ENCODE data around the gene VWA3A.
"Not testable (repeated sequence)": the region's sequence is repeated elsewhere in the genome, so short reads cannot be mapped to it uniquely, and the experiment has no call there.

The VWA3A gene

DNA sequence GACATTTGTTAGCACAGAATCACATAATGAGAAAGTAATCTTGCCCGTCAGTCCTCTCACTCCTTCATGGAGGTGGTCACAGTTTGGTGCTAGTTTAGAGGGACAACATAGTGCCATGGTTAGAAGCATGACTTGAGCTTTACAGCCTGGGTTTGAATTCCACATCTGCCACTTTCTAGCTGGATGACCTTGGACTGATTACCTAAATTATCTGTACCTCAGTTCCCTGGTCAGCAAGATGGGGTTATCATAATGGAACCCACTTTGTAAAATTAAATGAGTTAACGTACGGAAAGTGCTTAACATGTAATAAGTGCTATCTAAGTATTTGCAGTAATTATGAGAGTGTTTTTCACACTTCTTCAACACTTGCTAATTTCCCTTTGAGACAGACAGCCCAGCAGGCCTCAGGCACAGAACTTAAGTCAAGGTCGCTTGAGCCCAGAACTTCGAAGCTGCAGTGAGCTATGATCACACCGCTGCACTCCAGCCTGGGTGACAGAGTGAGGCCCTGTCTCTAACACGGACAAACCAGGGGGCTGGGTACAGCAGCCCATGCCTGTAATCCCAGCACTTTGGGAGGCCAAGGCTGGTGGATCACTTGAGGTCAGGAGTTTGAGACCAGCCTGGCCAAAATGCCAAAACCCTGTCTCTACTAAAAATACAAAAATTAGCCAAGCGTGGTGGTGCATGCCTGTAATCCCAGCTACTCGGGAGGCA, 7.1 kb downstream of the VWA3A start:
- H3K4me3 Mint-ChIP-seq: no peak overlapping the region
- peaks cover 2 to 3% of the 10 kb centered on the region in 2 donors for H3K36me3 Mint-ChIP-seq
- DNase-seq (no peak), ATAC-seq (replicated peaks) (no peak)
- H3K9me3 Mint-ChIP-seq: peaks cover 0 to 2% of the 10 kb centered on the region in 2 donors
- H3K27ac Mint-ChIP-seq: no peak overlapping the region
- H3K4me1 Mint-ChIP-seq: peaks cover 0 to 4% of the 10 kb centered on the region in 2 donors
- peaks cover 5 to 6% of the 10 kb centered on the region in 2 donors for H3K27me3 Mint-ChIP-seq

DNA sequence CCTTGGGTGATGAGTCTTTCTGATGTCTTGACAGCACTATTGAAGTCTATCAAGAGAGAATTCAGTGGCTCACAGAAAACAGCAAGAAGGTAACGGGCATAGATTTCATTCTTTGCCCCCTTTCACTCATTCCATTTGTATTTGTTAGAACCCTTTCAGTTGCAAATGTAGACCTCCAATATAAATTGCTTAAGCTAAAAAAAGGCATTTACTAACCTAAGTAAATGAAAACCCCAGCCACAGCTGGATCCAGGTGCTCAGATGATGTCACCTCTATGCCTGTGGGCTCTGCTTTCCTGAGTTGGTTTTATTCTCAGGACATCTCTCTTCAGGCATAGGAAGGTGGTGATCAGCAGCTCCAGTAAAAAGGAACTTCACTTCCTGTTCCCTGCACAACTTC, 11.1 kb downstream of the VWA3A start:
- DNase-seq: no peak
- Mint-ChIP-seq H3K36me3 (peaks cover 2 to 3% of the 10 kb centered on the region in 2 donors), H3K9me3 (peaks cover 0 to 2% of the 10 kb centered on the region in 2 donors), H3K27me3 (peaks cover 0 to 5% of the 10 kb centered on the region in 2 donors), H3K27ac (no peak overlapping the region), H3K4me3 (no peak overlapping the region), H3K4me1 (peaks cover 0 to 4% of the 10 kb centered on the region in 2 donors)
- no peak for ATAC-seq (replicated peaks)

DNA sequence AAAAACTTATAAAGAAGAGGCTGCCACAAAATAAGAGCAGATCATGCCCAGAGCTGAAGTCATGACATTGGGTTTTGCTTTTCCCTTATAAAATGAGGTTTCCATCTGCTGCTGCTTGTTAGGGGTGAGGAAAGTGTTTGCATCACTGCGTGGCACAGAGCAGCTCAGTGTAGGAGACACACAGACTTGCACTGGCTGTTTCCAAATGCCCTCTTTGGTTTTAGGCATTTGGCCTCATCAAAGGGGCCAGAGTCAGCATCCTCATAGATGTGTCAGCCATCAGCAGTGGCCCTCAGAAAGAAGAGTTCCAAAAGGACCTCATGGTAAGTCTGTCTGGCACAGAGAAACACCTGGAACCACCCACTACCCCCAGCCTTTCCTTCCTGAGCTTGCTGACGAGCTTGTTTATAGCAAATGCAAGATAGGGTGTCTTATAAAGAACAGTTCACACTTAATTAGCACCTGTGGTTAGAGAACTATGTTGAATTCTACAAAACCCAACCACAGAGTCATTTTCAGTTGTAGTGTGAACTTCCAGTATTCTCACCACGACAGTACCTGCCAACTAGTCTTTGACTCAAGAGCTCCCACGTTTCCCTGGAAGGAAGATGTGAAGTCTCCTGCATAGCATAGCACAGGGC, 17.0 kb downstream of the VWA3A start:
- peaks cover 5 to 9% of the 10 kb centered on the region in 2 donors for H3K27me3 Mint-ChIP-seq
- H3K9me3 Mint-ChIP-seq: no peaks in the 10 kb centered on the region
- DNase-seq (no peak), ATAC-seq (replicated peaks) (no peak)
- no peaks in the 10 kb centered on the region for H3K4me1 Mint-ChIP-seq
- H3K4me3 Mint-ChIP-seq: no peak overlapping the region
- no peak overlapping the region for H3K27ac Mint-ChIP-seq
- no peaks in the 10 kb centered on the region for H3K36me3 Mint-ChIP-seq

DNA sequence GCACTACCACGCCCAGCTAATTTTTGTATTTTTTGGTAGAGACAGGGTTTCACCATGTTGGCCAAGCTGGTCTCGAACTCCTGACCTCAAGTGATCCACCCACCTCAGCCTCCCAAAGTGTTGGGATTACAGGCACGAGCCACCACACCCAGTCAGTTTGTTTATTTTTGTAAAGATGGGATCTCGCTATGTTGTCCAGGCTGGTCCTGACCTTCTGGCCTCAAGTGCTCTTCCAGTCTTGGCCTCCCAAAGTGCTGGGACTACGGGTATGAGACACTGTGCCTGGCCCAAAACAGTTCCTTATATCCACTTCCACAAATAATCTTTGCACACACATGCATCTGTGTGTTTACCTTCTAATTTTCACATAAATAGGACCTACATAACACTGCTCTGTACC, 19.3 kb downstream of the VWA3A start:
- not testable (repeated sequence) for H3K36me3 Mint-ChIP-seq

DNA sequence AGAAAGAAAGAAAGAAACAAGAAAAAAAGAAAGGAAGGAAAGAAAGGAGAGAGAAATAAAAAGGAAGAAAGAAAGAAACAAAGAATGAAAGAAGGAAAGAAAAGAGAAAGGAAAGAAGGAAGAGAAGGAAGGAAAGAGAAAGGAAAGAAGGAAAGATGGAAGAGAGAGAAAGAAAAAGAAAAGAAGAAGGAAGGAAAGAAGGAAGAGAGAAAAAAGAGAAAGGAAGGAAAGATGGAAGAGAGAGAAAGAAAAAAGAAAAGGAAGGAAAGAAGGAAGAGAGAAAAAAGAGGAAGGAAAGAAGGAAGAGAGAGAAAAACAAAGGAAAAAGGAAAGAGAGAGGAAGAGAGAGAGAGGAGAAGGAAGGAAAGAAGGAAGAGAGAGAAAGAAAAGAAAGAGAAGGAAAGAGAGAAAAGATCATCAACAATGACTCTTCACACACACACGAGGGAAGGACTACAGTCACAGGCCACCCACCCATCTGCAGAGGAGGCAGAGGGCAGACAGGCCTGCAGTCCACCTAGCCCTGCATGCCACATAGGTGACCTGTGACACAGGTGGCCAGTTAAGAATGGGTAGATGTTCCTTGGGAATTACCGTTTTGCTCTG, 23.9 kb downstream of the VWA3A start:
- H3K4me1 Mint-ChIP-seq: no peaks in the 10 kb centered on the region
- no peak overlapping the region for H3K27ac Mint-ChIP-seq
- H3K9me3 Mint-ChIP-seq: no peaks in the 10 kb centered on the region
- no peak overlapping the region for H3K4me3 Mint-ChIP-seq
- no peaks in the 10 kb centered on the region for H3K36me3 Mint-ChIP-seq
- H3K27me3 Mint-ChIP-seq: peaks cover 0 to 8% of the 10 kb centered on the region in 2 donors
- DNase-seq (no peak), ATAC-seq (replicated peaks) (no peak)

More for the DNA sequence above, 19.3 kb downstream of the VWA3A start:
- not testable (repeated sequence) for H3K4me3 Mint-ChIP-seq; H3K27me3 Mint-ChIP-seq; H3K4me1 Mint-ChIP-seq; ATAC-seq (replicated peaks); H3K9me3 Mint-ChIP-seq; H3K27ac Mint-ChIP-seq; DNase-seq

DNA sequence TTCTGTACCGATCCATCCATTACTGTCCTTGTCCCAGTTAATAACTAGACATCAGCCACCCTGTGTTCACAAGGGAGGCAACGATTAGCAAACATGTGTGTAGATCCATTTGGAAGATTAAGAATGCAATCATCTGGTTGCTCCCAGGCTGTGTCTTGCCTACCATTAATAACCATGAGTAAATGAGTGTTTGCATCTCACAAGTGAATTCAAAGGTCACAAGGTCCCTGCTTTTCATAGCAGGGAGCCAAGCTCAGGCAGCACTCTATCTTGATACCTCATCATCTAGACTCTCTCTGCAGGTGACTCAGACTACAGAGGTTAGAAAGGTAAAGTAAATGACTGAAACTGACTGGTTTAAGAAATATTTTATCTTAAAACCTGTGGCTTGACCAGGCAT, 25.3 kb downstream of the VWA3A start:
- peaks cover 2 to 4% of the 10 kb centered on the region in 2 donors for H3K4me1 Mint-ChIP-seq
- no peak for DNase-seq

DNA sequence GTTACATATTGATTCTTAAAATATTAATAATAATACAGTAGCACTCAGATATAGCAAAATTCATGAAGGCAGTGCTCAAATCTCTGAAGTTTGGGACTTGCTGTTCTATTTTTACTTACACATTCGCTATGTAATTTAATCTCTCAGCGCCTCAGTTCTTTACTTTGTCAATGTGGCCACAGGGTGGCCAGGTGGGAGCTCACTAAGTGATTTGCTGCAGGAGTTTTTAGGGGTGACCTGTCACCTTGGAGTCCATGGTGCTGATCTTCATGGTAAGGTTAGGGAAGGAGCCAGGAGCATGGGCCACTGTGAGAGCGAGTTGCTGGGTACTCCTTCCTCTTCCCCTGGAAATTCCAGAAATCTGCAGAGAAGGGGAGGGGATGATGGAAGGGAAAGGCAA, 28.1 kb downstream of the VWA3A start:
- no peaks in the 10 kb centered on the region for H3K36me3 Mint-ChIP-seq
- peaks cover 12 to 15% of the 10 kb centered on the region in 2 donors for H3K4me1 Mint-ChIP-seq
- ATAC-seq (replicated peaks): no peak
- no peak for DNase-seq
- peaks cover 0 to 8% of the 10 kb centered on the region in 2 donors for H3K27me3 Mint-ChIP-seq
- peaks cover 0 to 2% of the 10 kb centered on the region in 2 donors for H3K9me3 Mint-ChIP-seq
- H3K4me3 Mint-ChIP-seq: no peak overlapping the region
- no peak overlapping the region for H3K27ac Mint-ChIP-seq

More for the DNA sequence above, 25.3 kb downstream of the VWA3A start:
- no peaks in the 10 kb centered on the region for H3K36me3 Mint-ChIP-seq
- H3K4me3 Mint-ChIP-seq: no peak overlapping the region
- H3K27me3 Mint-ChIP-seq: peaks cover 0 to 8% of the 10 kb centered on the region in 2 donors
- no peak for ATAC-seq (replicated peaks)
- no peak overlapping the region for H3K27ac Mint-ChIP-seq
- peaks cover 0 to 2% of the 10 kb centered on the region in 2 donors for H3K9me3 Mint-ChIP-seq

DNA sequence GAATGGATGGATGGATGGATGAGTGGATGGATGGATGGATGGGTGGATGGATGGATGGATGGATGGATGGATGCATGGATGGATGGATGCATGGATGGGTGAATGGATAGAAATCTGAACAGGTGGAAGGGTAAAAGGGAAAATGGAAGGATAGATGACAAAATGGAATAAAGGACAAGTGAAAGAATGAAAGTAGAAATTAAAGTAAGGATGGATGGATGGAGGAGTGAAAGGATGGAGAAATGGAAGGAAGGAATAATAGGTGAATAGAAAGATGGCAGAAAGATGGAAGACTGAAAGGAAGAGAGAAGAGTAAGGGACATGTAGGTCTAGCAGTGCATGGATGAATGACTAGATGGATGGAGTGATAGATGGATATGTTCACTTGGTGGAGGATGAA, 29.9 kb downstream of the VWA3A start:
- Mint-ChIP-seq H3K4me3 (no peak overlapping the region), H3K36me3 (no peaks in the 10 kb centered on the region), H3K9me3 (peaks cover 0 to 2% of the 10 kb centered on the region in 2 donors), H3K27ac (no peak overlapping the region), H3K4me1 (peaks cover 12 to 15% of the 10 kb centered on the region in 2 donors), H3K27me3 (peaks cover 0 to 8% of the 10 kb centered on the region in 2 donors)
- ATAC-seq (replicated peaks) (no peak), DNase-seq (no peak)

DNA sequence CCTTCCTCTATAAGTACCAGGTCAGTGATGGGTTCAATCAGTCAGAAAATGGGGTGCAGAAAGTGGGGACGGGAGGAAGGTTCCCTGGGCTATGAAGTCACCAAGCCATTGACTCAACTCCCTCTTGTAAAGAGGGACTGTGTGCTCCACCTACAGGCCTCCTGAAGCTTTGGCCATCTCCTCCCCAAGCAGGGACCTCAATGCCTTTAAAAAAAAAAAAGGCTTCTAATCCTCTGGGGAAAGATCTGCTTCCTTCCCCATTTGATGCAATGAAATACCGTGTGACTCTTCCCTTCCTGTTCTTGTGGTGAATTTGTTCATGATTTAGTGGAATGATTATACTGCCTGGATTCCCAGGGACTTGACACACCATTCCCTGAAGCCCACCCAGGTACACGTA, 30.8 kb downstream of the VWA3A start:
- H3K27ac Mint-ChIP-seq: no peak overlapping the region
- peaks cover 0 to 2% of the 10 kb centered on the region in 2 donors for H3K9me3 Mint-ChIP-seq
- DNase-seq: no peak
- peaks cover 0 to 14% of the 10 kb centered on the region in 2 donors for H3K27me3 Mint-ChIP-seq
- H3K4me1 Mint-ChIP-seq: peaks cover 12 to 15% of the 10 kb centered on the region in 2 donors
- H3K4me3 Mint-ChIP-seq: no peak overlapping the region
- no peaks in the 10 kb centered on the region for H3K36me3 Mint-ChIP-seq
- peak; percentile 49 to 77 for ATAC-seq (replicated peaks)

DNA sequence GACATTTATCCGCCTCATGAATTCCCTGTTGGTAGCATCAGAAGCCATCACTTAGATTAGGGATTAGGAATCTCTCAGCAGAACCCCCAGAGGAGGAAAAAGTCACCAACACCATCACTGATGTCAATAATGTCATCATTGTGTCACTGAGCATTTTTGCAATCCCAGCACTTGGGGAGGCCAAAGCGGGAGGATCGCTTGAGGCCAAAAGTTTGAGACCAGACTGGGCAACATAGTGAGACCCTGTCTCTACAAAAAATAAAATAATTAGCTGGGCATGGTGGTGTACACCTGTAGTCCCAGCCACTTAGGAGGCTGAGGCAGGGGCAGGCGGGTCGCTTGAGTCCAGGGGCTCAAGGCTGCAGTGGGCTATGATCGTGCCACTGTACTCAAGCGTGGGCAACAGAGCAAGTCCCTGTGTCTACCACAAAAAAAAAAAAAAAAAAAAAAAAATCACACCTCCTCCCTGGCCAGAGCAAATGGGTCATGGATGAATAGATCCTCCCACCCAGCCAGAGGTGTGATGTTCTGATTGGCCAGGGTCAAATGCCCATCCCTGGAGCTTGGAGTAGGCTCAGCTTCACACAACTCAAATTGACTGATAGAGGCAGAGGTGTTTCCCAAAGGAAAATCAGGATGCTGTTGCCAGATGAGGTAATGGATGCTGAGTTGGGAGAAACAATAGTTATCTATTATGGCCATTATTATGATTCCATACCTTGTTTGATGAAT, 31.6 kb downstream of the VWA3A start:
- Mint-ChIP-seq H3K27me3 (peaks cover 0 to 14% of the 10 kb centered on the region in 2 donors), H3K4me1 (peaks cover 12 to 15% of the 10 kb centered on the region in 2 donors), H3K4me3 (no peak overlapping the region), H3K9me3 (peaks cover 2 to 3% of the 10 kb centered on the region in 2 donors), H3K36me3 (no peaks in the 10 kb centered on the region), H3K27ac (no peak overlapping the region)
- DNase-seq (no peak), ATAC-seq (replicated peaks) (no peak)

DNA sequence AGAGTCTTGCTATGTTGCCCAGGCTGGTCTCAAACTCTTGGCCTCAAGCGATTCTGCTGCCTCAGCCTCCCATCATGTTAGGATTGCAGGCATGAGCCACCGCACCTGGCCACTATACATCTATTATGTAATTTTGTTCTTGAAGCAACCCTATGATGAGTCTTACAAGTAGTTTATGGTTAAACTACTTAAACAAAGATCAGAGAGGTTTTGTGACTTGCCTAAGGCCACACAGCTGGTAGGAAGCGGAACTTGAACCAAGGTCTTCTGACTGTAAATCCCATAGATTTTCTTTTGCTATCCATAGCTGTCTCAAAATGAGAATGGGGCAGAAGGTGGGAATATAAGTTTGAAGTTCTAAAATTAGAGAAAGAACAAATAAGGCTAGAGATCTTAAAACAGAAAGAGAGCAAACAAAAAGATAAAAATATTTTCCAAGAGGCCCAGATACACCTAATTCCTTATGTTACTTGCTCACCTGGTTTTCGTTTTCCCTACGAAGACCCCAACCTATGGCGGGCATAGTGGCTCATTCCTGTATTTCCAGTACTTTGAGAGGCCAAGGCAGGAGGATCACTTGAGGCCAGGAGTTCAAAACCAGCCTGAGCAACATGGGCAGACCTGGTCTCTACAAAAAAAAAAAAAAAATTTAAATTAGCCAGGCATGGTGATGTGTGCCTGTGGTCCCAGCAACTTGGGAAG, 32.4 kb downstream of the VWA3A start:
- DNase-seq (no peak), ATAC-seq (replicated peaks) (no peak)
- Mint-ChIP-seq H3K36me3 (no peaks in the 10 kb centered on the region), H3K9me3 (peaks cover 2 to 3% of the 10 kb centered on the region in 2 donors), H3K27me3 (peaks cover 0 to 14% of the 10 kb centered on the region in 2 donors), H3K27ac (no peak overlapping the region), H3K4me1 (peaks cover 12 to 15% of the 10 kb centered on the region in 2 donors), H3K4me3 (no peak overlapping the region)

DNA sequence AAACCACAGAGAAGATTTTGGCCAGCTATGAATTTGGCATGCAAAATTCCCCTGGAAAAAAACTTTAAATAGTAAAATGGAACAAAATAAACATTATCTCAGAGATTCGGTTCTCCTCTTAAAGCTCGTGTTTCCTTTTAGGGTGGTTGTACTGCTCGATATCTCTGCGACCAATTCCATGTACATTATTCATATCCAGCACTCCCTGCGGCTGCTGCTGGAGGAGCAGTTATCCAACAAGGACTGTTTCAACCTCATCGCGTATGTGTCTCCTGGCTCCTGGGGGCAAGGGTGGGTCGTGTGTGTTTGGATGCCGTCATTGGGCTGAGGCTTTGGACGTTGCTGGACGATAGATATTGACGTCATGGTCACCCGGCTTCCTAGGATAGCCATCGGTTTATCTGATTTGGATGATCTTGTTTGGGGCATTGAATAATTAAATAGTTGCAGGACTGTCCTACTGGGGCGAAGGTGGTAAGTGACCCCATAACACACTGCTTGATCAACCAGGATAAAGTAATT, 33.8 kb downstream of the VWA3A start:
- DNase-seq: no peak
- peaks cover 2 to 3% of the 10 kb centered on the region in 2 donors for H3K9me3 Mint-ChIP-seq

DNA sequence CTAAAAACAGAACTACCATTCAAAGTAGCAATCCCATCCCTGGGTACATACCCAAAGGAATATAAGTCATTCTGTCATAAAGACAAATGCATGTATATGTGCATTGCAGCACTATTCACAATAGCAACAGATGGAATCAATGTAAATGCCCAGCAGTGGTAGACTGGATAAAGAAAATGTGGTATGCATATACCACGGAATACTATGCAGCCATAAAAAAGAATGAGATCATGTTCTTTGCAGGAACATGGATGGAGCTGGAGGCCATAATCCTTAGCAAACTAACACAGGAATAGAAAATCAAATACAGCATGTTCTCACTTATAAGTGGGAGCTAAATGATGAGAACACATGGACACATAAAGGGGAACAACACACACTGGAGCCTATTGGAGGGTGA, 36.2 kb downstream of the VWA3A start:
- DNase-seq; H3K9me3 Mint-ChIP-seq; H3K36me3 Mint-ChIP-seq; ATAC-seq (replicated peaks); H3K27ac Mint-ChIP-seq; H3K4me3 Mint-ChIP-seq; H3K4me1 Mint-ChIP-seq: not testable (repeated sequence)
- peaks cover 4 to 12% of the 10 kb centered on the region in 2 donors for H3K27me3 Mint-ChIP-seq

More for the DNA sequence above, 33.8 kb downstream of the VWA3A start:
- H3K27me3 Mint-ChIP-seq: peaks cover 4 to 12% of the 10 kb centered on the region in 2 donors
- no peak overlapping the region for H3K27ac Mint-ChIP-seq
- H3K36me3 Mint-ChIP-seq: no peaks in the 10 kb centered on the region
- ATAC-seq (replicated peaks): no peak
- no peak overlapping the region for H3K4me3 Mint-ChIP-seq
- H3K4me1 Mint-ChIP-seq: peaks cover 12 to 15% of the 10 kb centered on the region in 2 donors
